T1000 (cell line): ENCODE measurements around the gene RNF220.
"Not testable (repeated sequence)": the region's sequence is repeated elsewhere in the genome, so short reads cannot be mapped to it uniquely, and the experiment has no call there.

Experiments
- DNase-seq: peaks from one replicate; lab custom pipeline; 2025; ENCODE audit warnings: mixed read lengths; lab: John Stamatoyannopoulos, UW

RNF220 gene

DNA sequence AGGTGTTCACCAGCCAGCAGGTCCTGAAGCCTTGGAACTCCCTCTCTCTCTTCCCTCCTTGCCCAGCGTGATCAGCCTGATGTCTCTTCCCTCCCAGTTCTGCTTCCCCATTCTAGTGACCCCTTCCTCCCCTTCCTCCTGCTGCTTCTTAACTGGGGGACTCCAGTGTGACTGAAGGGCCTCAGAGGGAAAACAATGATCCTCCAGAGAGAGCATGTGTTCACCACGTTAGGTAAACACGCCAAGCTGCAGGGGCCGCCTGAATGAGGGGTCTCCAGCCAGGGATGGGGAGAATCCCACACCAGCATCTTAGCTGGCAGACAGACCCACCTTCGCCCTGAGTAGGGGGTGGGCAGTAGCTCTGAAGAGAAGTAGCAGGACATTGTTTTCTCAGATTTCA lies 144.5 kb downstream of the RNF220 start:
- no peak for DNase-seq

DNA sequence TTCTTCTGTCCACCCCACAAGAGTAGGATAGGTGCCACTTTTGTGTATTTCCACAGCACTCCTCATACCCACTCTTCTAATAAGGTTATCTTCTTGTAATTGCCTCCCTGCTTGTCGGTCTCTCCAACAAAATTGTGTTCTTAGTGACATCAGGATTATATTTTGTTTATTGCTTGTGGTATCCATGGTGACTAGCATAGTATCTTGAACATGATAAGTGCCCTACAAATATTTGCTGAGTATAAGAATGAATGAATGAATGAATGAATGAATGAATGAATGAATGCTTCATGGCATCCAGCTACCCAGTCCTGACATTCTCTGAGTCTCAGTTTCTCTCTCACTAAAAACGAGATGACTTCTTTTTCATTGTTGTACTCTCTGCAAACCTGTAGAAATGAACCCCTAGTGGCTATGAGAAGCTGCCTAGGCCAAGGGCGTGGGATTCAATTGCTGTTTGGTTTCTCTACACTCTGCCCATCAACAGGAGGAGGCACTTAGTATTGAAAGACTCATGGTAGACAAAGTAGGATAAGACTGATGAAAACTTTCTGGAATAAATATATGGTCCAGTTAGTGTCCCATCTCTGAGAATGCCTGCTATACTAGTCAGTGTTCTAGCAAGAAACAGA lies 148.2 kb downstream of the RNF220 start:
- no peak for DNase-seq

DNA sequence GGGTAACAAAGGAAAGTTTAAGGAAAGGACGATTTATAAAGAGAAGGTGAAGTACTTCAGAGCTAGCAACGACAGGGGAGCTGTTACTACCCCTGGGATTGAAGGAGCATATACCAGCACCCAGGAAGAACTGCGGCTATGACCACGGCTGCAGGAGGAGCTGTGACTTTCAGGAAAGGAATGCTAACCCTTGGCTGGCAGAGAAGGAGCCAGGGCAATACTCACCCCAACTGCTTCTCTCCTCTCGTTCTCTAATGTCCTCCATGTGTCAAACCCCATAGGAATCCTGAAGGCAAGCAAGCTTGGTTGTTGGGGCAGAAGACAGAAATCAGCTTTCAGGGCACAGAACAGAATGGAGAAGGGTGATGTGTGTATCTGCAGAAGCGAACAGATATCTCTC lies 148.7 kb downstream of the RNF220 start:
- no peak for DNase-seq

DNA sequence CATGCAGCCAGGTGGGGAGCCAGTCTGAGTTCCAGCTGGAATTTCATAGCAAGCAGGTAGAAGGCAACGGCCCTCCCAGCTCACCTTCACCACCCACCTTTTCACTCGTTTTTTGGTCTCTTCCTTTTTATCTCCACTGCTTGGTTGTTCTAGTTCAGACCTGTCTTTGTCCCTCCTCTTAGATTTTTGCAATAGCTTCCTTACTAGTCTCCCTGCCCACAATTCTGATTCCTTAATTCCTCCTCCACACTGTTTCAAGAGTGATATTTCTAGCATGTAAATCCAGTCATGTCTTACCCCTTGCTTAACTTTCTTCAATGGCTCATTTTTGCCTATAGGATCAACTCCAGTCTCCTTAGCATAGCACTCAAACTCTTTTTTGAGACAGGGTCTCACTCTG lies 149.7 kb downstream of the RNF220 start:
- DNase-seq: no peak

DNA sequence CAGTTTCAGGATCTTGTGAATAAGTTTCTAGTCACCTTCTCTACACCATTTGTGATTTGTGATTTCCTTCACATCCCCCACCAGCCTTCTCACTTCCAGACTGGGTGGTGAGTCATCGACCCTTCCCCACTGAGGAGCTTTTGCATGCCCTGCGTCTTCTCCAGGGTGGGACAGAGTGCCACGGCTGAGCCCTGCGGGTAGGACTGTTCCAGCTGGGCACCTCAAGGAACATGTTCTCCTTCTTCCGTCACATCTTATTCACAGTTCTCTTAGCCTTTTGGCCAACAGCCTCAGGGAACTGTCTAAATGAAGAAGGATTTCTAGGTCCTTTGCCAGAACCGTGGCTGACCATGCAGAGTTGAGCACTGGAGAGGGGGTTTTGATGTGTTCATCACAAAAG lies 152.7 kb downstream of the RNF220 start:
- DNase-seq: no peak

DNA sequence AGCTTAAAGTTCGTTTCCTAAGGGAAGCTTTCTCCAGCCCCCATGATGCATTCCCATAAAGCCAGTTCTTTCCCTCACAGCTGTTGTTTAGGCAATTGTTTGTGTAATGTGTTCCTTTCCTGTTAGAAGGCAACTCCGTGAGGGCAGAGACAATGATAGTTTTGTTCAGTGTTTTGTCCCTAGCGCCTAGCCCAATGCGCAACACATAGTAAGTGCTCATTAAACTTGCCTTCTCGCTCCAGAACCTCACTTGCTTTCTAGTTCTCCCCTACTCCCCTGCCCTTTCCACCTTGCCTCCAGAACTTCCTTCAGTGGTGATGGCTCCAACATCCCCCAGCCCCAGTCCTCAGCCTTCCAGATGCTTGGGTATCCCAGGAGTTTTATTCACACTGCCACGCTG lies 153.8 kb downstream of the RNF220 start:
- DNase-seq: no peak

DNA sequence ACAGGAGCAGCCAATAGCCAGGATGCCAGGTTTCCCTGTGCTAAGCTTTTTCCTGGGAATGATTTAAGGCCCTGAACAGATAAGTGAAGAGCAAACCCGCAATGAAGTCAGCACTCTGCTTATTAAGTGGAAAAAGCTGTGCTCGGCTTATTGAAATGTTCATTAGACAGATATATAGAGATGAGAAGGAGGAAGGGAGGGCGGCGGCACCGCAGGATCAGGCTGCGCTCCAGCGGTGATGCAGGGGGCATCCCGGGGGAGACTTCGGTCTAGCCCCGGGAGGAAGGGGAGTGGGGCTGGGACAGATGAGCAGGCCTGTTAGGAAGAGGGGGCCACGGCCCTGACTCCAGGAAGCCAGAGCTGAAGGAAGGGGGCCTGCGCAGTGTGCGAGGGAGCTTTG lies 154.3 kb downstream of the RNF220 start:
- DNase-seq: no peak

DNA sequence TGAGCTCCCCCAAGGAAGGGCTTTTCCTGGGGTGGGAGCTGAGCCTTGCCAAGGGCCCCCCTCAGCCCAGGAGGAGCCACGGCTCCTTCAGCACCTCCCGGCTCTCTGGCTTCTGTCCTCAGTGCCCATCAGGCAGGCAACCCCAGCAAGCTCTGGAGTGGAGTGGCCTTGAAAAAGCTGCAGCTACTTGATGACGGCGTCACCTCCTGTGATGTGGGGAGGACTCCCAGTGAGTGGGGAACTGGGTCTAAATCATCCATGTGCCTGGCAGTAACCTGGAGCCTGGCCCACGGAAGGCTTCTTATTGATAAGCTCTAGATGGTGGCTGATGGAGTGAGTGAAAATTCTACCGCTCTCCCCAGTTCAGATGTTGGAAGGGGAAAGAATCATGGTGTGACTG lies 154.9 kb downstream of the RNF220 start:
- DNase-seq: no peak

DNA sequence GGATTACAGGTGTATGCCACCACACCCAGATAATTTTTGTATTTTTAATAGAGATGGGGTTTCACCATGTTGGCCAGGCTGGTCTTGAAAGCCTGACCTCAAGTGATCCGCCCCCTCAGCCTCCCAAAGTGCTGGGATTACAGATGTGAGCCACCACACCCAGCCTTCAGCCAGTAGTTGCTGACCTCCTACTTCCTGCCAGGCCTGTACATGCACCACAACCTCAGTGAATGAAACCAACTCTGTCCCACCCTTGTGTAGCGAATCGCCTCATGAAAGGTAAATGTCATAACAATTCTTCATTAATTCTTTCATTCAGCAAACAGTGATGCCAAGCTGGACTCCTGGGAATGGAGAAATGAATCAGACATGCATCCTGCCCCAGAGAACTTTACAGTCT lies 155.6 kb downstream of the RNF220 start:
- DNase-seq: not testable (repeated sequence)

DNA sequence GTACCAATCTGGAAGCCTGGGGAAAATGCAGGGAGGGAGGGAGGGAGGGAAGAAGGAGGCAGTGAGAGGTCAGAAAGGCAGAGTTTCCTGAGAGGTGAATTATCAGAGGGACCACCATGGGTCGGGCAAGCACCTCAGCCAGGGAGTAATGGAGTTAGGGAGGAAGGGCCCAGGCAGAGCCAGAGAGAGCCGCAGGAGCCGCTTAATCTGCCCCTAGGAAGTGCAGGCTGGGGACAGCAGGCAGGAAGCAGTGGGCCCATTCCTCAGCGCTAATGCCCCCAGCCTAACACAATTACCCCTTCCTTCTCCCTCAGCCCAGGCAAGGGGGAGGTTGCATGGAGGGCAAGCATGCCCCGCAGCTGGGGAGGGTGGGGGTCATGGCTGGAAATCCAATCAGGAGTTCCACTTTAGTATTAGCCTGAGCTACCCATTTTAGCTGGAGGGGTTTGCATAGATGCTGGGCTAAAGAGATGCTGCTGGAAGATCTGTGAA lies 160.2 kb downstream of the RNF220 start:
- DNase-seq: no peak

DNA sequence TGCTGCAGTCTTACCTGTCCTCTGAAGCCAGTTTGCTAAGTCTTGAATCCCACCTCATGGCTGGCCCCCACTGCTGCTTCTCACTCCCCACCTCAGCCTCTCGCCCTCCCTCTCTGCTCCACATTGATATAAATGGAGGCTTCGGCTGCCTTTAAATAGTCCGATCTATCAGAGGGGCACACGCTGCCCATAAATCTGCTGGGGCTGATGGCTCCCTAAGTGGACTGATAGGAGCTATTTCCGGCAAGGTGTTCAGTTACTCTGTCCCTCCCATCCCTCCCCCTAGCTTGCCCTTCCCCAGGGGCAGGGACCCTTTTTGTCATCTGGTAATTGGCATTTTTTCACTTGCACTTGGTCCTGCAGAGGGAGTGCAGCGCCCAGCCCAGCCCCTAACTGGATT lies 160.8 kb downstream of the RNF220 start:
- DNase-seq: no peak

DNA sequence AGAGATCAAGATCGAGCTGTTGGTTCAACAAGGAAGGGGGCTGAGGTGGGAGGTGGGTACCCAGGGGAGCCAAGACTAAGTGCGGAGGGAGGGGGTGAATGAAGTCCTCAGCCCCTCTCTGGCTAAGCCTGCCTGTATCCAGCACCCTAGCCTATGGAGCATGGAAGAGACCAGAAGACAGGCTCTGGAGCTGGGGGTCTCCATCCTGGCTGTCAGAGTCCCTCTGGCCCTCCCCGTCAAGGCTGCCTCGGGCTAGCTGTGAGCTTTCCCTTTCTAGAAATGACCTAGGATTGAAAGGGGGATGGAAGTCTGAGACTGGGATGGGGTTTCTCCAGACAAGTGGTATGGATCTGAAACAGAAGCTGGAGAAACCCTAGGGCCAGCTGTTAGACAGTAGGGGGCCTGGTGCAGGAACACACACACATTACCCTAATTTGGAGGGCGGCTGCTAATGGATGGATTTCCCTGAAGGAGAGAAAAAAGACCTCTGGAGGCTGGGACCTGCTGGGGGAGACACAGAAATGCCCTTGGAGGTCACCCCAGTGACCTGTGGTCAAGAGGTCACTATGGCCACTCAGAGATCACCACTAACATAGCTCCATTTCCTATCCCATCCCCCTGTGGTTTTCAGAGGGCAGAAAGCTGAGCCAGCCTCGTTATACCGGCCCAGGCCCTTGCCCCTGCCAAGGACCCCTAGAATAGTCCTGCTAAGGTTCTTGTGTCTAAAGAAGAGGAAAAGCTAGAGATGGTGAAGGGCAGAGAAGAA lies 161.4 kb downstream of the RNF220 start:
- DNase-seq: no peak

DNA sequence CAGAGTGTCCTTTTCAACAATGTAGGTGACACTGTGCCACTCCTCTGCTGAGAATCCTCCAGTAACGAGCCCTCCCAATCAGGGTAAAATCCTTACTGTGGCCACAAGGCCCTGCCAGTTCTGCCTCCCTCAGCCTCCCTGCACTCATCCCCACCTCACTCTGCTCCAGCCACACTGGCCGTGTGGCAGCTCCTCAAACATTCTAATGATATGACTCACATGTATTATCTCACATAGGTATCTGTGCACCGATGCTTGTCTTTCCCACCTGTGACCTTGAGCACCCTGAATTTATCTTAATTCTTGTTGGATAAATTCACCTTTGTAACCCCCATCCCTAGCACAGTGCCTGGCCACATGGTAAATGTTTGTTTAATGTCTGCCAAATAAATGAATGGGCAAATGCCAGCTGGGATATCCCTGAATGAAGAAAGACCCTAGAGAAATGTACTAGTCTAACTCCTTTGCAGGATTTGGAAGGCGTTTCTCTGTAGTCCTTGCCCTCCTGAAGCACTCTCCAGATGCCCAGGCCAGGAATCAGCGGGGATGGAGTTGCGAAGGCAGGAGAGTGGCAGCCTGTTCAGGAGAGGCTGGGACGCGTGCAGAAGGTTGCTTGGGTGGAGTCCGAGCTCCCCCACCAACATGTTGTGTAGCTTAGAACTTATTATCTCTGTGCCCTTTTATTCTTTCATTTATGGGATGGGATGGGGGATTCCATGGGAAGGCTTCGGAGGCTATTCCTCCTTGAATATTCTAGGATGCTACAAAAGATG lies 163.3 kb downstream of the RNF220 start:
- no peak for DNase-seq

DNA sequence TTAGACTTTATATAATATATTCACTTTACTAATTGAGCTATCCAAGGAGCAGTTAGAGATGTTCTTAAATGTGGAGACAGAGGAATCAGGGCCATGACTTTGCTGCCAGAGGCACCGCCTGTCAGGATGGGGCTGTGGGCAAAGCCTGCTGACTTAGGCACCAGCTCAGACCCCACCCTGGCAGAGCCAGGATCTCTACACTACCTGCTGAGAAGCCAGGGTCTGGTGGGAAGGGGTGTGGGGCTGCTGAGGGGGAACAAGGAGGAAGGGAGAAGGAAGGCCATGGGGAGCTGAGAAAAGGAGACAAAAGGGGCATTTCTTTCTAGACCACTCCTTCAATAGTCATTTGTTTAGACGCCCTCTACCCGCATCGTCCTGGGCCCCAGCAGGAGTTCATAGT lies 164.4 kb downstream of the RNF220 start:
- no peak for DNase-seq

DNA sequence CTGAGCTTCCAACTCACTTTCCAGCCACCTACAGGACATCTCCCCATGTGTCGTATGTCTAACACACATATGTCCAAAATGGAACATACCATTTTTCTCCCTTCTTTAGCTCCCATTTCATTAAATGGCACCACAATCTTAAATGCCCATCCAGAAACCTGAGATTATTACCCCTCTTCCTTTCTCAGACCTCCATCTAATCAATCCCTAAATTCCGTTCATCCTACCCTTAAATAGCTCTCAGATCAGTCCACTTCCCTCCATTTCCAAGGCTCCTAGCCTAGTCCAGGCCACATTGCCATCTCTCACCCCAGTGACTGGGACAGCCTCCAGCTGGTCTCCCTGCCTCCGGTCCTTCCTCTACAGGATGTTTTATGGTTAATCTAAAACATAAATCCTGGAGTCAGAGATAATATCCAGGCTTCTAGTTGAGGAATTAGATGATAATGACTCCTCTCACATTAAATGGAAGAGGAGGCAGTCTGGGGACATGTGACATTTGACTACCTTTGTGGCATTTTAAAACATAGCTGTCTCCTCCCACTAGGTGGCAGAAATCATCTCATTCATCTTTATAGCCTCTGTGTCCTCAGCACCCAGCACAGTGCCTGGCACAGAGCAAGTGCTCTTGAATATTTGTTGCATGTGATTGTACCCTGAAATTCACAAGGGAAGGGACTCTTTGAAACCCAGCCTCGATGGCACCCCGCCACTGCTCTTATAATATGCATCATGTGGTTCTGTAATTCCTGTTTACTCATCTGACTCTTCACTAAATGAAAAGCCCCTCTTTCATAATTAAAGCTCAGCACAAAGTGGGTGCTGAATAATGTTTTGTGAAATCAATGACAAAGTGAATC lies 166.9 kb downstream of the RNF220 start:
- no peak for DNase-seq

DNA sequence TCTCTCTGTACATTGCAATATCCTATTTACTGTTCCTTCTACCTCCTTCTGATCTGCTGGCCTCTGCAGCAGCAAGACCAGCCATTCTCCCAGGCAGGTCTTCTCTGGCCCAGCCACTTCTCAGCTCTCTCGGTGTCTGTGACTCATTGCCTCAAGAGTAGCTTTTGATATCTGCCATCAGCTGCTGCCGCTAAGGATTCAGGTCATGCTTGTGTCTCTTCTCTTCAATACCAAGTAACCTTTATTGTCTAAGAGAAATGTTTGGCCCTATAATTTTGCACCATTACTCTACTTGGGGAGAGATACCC lies 167.5 kb downstream of the RNF220 start:
- DNase-seq: no peak

DNA sequence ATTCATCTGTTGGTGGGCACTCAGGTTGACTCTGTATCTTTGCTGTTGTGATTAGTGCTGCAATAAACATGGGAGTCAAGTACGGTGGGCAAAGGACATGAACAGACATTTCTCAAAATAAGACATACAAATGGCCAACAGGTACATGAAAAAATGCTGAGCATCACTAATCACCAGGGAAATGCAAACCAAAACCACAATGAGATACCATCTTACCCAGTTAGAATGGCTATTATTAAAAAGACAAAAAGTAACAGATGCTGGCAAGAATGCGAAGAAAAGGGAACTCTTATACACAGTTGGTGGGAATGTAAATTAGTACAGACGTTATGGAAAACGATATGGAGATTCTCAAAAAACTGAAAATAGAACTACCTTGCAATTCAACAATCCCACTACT lies 170.3 kb downstream of the RNF220 start:
- DNase-seq: no peak

DNA sequence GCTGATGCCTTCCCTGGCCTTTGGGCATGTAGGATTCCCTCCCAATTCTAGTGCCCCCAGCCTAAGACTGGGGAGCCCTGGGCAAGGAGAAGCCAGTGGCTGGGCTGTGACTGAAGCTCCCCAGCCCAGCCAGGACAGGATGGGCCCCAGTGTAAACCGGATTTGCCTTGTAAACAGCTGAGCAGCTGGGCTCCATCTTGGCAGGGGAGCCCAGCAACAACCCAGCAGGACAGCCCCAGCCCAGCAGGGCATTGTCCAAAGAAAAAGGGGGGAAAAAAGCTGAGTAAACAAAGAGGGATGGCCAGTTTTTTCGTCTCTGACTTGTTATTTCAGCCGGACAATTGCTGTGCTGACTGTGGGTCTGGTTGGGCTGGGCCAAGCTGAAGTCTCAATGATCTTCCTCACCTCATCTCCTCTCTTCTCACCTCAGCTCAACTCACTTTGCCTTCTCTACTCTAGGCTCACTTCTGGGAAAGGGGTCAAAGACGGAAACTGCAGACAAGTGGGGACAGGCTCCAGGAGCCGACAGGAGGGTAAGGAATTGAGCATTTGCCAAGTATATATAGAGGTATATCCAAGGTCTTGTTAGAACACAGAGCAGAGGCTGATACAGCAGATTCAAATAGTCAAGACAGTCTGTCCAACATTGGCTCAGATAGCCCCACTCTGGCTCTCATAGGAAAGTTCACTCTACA lies 171.5 kb downstream of the RNF220 start:
- DNase-seq: no peak

DNA sequence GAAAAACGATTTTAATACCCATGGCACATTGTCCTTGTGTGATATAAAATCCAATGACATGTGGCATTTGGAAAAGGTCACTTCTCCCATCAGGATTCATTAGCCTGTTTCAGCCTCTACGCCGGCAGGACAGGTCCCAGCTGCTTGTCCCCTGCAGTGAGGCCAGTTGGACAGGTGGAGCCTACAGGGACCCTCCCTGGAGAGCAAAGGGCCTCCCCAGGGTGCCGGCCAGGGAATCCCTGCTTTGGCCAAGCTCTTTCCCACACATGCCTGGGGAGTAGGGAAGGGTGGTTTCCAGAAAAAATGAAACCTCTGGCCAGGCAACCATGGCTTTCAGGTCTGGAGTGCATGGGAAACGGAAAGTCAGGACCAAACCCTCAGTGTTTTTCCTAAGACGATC lies 176.2 kb downstream of the RNF220 start:
- no peak for DNase-seq

DNA sequence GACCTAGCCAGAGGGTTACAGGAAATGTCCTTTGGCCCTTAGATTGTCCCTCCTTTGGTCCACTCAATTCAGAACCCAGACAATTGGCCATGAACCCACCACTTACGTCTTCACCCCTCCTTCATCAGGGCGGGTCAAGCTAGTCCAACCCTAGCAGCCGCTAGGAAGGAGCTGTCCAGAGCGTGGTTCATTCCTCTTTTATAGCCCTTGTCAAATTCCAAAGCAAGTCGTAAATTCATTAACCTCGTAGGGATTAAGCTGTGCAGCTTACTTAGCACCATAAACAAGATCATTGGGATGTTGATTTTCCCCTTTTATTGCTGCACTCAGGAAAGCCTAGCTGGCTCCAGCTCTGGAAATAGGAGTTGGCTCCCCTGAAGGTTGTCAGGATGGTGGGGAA lies 179.1 kb downstream of the RNF220 start:
- no peak for DNase-seq

DNA sequence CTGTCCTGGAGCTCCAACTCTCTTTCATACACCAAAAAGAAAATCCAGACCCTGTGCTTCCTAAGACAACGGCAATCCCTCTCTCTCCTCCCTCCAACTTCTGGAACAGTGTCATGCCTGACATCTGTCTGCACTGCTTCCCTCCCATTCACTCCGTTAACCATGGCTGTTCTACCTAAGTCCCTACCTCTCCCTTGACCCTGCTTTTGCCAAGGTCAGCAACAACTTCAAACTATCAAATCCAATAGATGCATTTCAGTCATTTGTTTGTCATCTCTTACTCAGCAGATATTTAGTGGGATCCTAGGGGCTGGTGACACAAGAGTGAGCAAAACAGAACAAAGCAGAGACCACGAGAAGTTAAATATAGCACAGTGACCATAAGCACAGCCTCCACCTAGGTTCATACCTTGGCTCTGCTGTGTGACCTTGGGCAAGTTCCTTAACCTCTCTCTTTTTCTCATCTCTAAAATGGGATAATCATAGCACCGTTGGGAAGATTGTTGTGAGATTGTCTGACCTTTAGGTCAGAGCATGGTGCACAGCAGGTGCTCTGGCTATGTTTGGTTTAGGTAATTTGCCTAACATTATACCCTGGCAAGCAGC lies 180.4 kb downstream of the RNF220 start:
- no peak for DNase-seq
